Stimulated activated naive CD8-positive, alpha-beta T cell treated with anti-CD3 and anti-CD28 coated beads, Interleukin-15, Interleukin-2, amounts not matched to agents 100 U/mL and 50 U/mL, for 24 hours (primary cell): ENCODE measurements around the gene CD27.

Source experiments
- ATAC-seq: fragments of 150-1000 bp; cut with Tn5 transposase; one replicate; pipeline ENCODE4 v1.10.0; 2021
- DNase-seq: peaks from one replicate; pipeline ENCODE4 v3.0.0; 2021

Gene CD27

GRCh38 chr12:6434205-6435140 is 10.3 kb upstream of the CD27 start:
- ATAC-seq, result peak; percentile 60

GRCh38 chr12:6435961-6436715 is 8.6 kb upstream of the CD27 start:
- DNase-seq, result peak; percentile 13
- ATAC-seq, result no peak

More at GRCh38 chr12:6434205-6435140, 10.3 kb upstream of the CD27 start:
- DNase-seq, result peak; percentile 56

DNA sequence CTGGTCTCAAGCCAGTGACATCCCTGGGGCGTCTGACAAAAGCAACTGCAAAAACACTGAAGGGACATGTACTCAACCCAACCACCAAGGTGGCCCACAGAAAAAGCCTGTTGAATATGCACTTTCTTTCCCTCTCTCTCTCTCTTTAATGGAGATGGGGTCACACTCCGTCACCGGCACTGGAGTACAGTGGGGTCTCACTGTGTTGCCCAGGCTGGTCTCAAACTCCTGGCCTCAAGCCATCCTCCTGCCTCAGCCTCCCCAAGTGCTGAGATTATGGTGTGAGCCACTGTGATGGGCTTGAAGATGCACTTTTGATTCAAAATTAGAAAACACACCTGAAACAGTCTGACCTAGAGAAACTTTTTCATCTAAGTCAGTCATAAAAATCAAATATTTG is 7.2 kb upstream of the CD27 start:
- ATAC-seq, result no peak
- peak; percentile 8 for DNase-seq

GRCh38 chr12:6438345-6438744 is 6.4 kb upstream of the CD27 start:
- DNase-seq, result peak; percentile 12
- no peak for ATAC-seq

GRCh38 chr12:6440391-6440790 is 4.4 kb upstream of the CD27 start:
- DNase-seq, result no peak
- no peak for ATAC-seq

- ATAC-seq (no peak), DNase-seq (no peak)
These were observed 1.9 kb upstream of the CD27 start for GRCh38 chr12:6442836-6443235.

DNA sequence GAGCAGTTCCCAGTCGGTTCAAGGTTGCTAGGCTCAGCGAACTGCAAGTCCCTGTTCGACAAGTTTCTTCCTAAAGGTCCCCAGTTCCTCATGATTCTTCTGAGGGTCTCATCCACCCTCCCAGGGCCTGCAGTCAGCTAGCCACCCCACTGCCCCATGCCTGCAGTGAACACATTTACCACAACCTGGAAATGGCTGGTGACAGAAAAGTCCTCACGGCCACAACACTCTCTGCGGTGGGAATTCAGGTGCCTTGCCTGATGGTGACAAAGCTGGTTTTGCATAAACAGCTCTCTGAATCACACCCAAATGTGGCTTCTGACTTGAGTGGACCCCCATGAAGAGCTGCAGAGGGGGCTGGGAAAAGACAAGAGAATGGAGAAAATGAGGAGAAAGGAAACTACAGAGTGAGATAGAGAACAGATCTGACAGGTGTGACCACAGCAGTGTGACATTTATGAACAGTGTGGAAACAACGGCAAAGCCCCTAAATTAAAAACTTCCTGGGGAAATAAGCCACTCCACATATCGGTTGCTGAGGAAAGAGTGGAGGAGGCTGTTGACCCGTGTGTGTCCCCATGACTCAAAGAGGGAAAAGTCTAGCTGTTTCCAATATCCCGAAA is 1.3 kb upstream of the CD27 start:
- DNase-seq, result peak; percentile 72
- ATAC-seq, result peak; percentile 76

GRCh38 chr12:6444031-6444430 is 724 bp upstream of the CD27 start:
- DNase-seq (no peak), ATAC-seq (peak; percentile 31)

DNA sequence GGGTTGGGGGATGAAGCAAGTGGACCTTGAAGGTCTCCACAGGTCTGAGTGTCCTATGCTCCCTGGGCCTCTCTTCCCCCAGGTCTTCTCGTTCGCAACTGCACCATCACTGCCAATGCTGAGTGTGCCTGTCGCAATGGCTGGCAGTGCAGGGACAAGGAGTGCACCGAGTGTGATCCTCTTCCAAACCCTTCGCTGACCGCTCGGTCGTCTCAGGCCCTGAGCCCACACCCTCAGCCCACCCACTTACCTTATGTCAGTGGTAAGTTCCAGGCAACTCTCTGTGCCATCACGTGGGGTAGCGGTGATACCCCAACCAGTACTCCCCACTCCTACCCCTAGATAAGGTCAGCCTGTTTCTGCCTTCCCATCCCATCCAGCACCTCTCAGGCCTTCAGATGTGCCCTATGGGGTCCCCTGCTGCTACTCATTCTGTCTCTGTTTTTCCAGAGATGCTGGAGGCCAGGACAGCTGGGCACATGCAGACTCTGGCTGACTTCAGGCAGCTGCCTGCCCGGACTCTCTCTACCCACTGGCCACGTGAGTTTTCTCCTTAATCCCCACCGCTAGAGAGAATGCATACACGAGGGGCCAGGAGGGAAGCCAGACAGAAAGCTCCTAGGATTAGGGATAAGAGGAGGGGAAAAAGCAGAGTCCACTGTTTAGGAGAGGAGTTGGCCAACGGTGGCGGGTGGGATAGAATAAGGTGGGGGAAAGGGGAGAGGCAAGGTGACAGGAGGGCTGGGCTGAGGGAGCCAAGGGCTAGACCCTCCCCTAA is 5.5 kb downstream of the CD27 start:
- no peak for ATAC-seq

DNA sequence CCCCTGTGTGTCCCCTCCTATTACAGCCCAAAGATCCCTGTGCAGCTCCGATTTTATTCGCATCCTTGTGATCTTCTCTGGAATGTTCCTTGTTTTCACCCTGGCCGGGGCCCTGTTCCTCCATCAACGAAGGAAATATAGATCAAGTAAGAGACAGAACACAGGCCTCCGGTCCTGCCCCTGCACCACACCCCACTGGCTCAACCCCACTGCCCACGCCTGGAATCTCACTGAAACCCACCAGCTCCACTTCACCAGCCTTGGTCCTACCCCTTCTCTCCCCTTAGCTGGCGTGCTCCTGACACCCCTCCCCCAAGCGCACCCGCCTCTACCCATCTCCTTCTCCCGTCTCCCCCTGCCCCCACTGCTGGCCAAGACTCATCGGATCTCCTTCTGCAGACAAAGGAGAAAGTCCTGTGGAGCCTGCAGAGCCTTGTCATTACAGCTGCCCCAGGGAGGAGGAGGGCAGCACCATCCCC is 6.2 kb downstream of the CD27 start:
- ATAC-seq (peak; percentile 20), DNase-seq (peak; percentile 74)

More for the DNA sequence above, 5.5 kb downstream of the CD27 start:
- DNase-seq, result peak; percentile 31

- peak; percentile 82 for DNase-seq
- ATAC-seq, result peak; percentile 68
These were observed 6.8 kb downstream of the CD27 start, which contains the start of gene TAPBPL for GRCh38 chr12:6451348-6452244. TAPBPL (plus strand) TSS chr12:6452042; CDS start chr12:6452249, 207 bp downstream.

DNA sequence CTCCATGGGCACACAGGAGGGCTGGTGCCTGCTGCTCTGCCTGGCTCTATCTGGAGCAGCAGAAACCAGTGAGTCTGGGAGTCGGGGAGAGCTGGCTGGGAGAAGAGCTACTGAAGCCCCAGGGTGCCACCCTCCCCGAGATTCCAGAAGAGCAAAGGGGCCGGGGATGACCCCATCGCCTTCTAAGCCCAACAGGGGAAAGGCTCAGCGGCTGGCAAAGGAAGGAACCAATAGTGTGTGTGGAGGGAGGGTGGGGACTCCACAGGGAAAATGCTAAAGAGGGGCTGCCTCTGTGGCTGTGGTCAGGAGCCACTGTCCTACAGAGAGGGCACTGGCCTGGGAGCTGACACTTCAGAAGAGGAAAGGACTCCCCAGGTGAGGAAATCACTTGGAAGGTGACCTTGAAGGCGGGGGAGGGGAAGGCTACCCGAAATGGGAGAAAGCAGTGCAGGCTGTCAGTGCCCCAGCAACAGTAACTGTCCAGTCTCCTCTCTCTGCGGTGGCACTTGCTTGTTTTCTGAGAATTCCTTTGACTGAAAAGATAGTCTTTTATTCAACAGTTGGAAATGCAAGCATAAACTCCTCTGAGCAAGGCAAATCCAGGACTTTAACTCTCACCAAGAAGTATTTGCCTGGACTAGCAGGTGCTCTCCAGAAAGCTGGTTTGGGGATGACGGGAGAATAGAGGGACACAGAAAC is 7.6 kb downstream of the CD27 start:
- peak; percentile 54 for DNase-seq

DNA sequence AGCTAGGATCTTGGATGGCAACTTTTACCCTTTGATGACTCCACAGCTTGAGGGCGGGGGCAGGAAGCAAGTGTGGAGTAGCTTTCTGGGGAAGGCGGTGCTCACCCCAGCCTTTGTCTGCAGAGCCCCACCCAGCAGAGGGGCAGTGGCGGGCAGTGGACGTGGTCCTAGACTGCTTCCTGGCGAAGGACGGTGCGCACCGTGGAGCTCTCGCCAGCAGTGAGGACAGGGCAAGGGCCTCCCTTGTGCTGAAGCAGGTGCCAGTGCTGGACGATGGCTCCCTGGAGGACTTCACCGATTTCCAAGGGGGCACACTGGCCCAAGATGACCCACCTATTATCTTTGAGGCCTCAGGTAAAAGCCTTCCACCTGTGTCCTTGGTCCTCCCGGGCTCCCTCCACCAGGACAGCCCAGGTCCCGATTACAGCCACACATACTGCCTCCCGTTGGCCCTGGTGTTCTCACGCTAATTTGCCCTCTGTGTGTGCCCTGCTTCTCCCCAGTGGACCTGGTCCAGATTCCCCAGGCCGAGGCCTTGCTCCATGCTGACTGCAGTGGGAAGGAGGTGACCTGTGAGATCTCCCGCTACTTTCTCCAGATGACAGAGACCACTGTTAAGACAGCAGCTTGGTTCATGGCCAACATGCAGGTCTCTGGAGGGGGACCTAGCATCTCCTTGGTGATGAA is 8.3 kb downstream of the CD27 start:
- ATAC-seq (no peak), DNase-seq (peak; percentile 60)

More for the DNA sequence above, 7.6 kb downstream of the CD27 start:
- no peak for ATAC-seq

- ATAC-seq, result no peak
- DNase-seq, result no peak
These were observed 12.6 kb downstream of the CD27 start for GRCh38 chr12:6457220-6457945.

- no peak for DNase-seq
- no peak for ATAC-seq
These were observed 13.7 kb downstream of the CD27 start for GRCh38 chr12:6458281-6459003.

DNA sequence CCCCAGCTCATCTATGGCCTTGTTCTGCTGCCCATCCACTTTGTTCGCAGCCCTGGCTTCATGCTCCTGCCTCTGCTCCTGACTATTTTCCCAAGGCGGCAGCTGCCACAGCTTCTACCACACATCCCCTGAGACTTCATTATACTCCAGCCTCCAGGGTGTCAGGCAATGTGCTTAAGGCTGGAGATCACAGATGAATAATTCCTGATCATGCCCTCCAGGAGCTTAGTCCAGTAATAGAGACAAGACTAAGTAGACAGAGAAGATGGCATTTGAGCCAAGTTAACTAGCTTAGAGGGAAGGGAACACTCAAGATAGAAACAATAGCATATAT is 14.2 kb downstream of the CD27 start:
- ATAC-seq (no peak), DNase-seq (no peak)

DNA sequence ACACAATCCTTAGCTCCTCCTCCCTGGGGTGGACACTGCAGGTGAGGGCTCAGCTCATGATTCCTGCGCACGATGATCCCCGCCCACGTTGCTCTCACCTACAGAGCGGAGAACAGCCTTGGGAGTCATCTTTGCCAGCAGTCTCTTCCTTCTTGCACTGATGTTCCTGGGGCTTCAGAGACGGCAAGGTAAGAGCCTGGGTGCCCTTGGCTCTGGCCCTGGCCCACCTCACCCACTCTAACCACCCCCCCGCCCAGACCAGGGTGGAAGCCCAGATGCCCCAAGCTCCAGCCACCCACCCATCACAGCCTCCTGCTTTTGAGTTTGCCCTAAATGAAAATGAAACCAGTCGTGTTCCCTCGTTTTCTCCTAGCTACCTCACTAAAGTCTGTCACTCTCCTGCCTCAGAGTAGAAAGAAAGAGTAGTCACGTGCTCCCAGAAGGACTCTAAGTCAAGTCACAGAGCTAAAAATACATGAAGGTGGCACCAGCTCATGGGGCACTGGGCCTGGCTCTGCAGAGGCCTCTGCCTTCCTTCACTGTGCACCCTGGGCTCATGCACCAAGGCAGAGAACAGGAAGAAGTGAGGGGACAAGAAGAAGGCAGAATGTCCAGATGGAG is 16.1 kb downstream of the CD27 start:
- ATAC-seq (peak; percentile 17), DNase-seq (no peak)
